HEK293 (cell line): ENCODE data around the gene DLG3.

Experiments
- CTCF ChIA-PET: fragments of 350-600 bp; formaldehyde crosslinking; extraction: SDS; loops from one replicate; lab custom pipeline; 2021; ENCODE audit warnings: antibody characterized with exemption; lab: Yijun Ruan, JAX
- POLR2A ChIA-PET: fragments of 300-600 bp; formaldehyde crosslinking; extraction: SDS; loops from one replicate; lab custom pipeline; 2020; ENCODE audit warnings: antibody characterized with exemption, inconsistent platforms; lab: Yijun Ruan, JAX
- H3K27ac ChIP-seq: fragments of 200-500 bp; sonication (Bioruptor generic); 2 replicates; pipeline ENCODE4 v1.5.1; 2014; ENCODE audit warnings: low read depth, low read length, control low read depth, inconsistent platforms; ENCODE audit errors: extremely low read depth
- H3K36me3 ChIP-seq, 2 experiments: fragments of 200-500 bp in 1 of 2; sonication (Bioruptor generic) in 1 of 2; 1 replicate in 1 of 2; 2 replicates in 1 of 2; pipeline ENCODE4 v1.5.1; 2014 to 2017; ENCODE audit warnings: inconsistent platforms in 2 of 2, low read length in 2 of 2; ENCODE audit not compliant: control insufficient read depth in 2 of 2, insufficient read depth in 1 of 2
- H3K4me1 ChIP-seq: fragments of 200-500 bp; sonication (Bioruptor generic); 2 replicates; pipeline ENCODE4 v1.5.1; 2014; ENCODE audit warnings: mild to moderate bottlenecking, low read length, inconsistent platforms; ENCODE audit not compliant: control insufficient read depth, insufficient read depth
- H3K4me3 ChIP-seq: 2 replicates; pipeline ENCODE4 v1.5.1; 2011; ENCODE audit warnings: low read depth, mild to moderate bottlenecking, control low read depth, low read length, moderate library complexity
- H3K9me3 ChIP-seq: fragments of 200-500 bp; sonication (Bioruptor generic); 2 replicates; pipeline ENCODE4 v1.5.1; 2014; ENCODE audit warnings: low read depth, low read length, inconsistent platforms; ENCODE audit not compliant: control insufficient read depth, insufficient read depth
- GLI4 ChIP-seq: fragments of 450-650 bp; formaldehyde crosslinking; IDR thresholded peaks from 2 replicates; pipeline ENCODE4 v1.5.1; 2016; ENCODE audit warnings: missing biosample characterization, missing genetic modification characterization
- GLIS1 ChIP-seq: fragments of 450-650 bp; formaldehyde crosslinking; IDR thresholded peaks from 2 replicates; pipeline ENCODE4 v1.5.1; 2016; ENCODE audit warnings: missing biosample characterization, missing genetic modification characterization
- KLF1 ChIP-seq: fragments of 450-650 bp; formaldehyde crosslinking; IDR thresholded peaks from 2 replicates; pipeline ENCODE4 v1.5.1; 2016; ENCODE audit warnings: missing biosample characterization, missing genetic modification characterization
- MYNN ChIP-seq: fragments of 450-650 bp; formaldehyde crosslinking; IDR thresholded peaks from 2 replicates; pipeline ENCODE4 v1.5.1; 2016; ENCODE audit warnings: missing biosample characterization, missing genetic modification characterization, borderline replicate concordance
- OVOL3 ChIP-seq: fragments of 450-650 bp; formaldehyde crosslinking; IDR thresholded peaks from 2 replicates; pipeline ENCODE4 v1.5.1; 2016; ENCODE audit warnings: missing biosample characterization, missing genetic modification characterization
- PRDM1 ChIP-seq: fragments of 450-650 bp; formaldehyde crosslinking; IDR thresholded peaks from 2 replicates; pipeline ENCODE4; 2016; ENCODE audit warnings: missing biosample characterization, missing genetic modification characterization
- TCF7L2 ChIP-seq: IDR thresholded peaks from 2 replicates; pipeline ENCODE4 v1.6.1; 2011; ENCODE audit warnings: low read depth, mild to moderate bottlenecking, inconsistent platforms, low read length, moderate library complexity, borderline replicate concordance
- YY2 ChIP-seq: fragments of 450-650 bp; formaldehyde crosslinking; IDR thresholded peaks from 2 replicates; pipeline ENCODE4 v1.5.1; 2016; ENCODE audit warnings: missing biosample characterization, missing genetic modification characterization
- ZBTB17 ChIP-seq: fragments of 450-650 bp; formaldehyde crosslinking; IDR thresholded peaks from 2 replicates; pipeline ENCODE4 v1.5.1; 2016; ENCODE audit warnings: missing biosample characterization, missing genetic modification characterization
- ZNF19 ChIP-seq: fragments of 450-650 bp; formaldehyde crosslinking; IDR thresholded peaks from 2 replicates; pipeline ENCODE4; 2016; ENCODE audit warnings: missing biosample characterization, missing genetic modification characterization, low read depth
- ZNF214 ChIP-seq: fragments of 450-650 bp; formaldehyde crosslinking; IDR thresholded peaks from 2 replicates; pipeline ENCODE4 v1.5.1; 2017; ENCODE audit warnings: missing biosample characterization, mild to moderate bottlenecking, missing genetic modification characterization, borderline replicate concordance
- ZNF248 ChIP-seq: fragments of 450-650 bp; formaldehyde crosslinking; IDR thresholded peaks from 2 replicates; pipeline ENCODE4 v1.5.1; 2017; ENCODE audit warnings: missing biosample characterization, missing genetic modification characterization
- ZNF341 ChIP-seq: fragments of 450-650 bp; formaldehyde crosslinking; IDR thresholded peaks from 2 replicates; pipeline ENCODE4; 2016; ENCODE audit warnings: low read depth, missing biosample characterization, missing genetic modification characterization
- ZNF555 ChIP-seq: fragments of 450-650 bp; formaldehyde crosslinking; conservative IDR thresholded peaks from 2 replicates; pipeline ENCODE4 v1.5.1; 2017; ENCODE audit warnings: missing biosample characterization, mild to moderate bottlenecking, missing genetic modification characterization, inconsistent platforms
- ZNF560 ChIP-seq: fragments of 450-650 bp; formaldehyde crosslinking; IDR thresholded peaks from 2 replicates; pipeline ENCODE4 v1.5.1; 2017; ENCODE audit warnings: missing biosample characterization, missing genetic modification characterization, borderline replicate concordance
- ZNF701 ChIP-seq: fragments of 450-650 bp; formaldehyde crosslinking; IDR thresholded peaks from 2 replicates; pipeline ENCODE4 v1.5.1; 2016; ENCODE audit warnings: missing biosample characterization, missing genetic modification characterization
- TF ChIP-seq, protein P1 (sequence below): fragments of 450-650 bp; formaldehyde crosslinking; IDR thresholded peaks from 2 replicates; pipeline ENCODE4 v1.5.1; 2016; ENCODE audit warnings: missing biosample characterization, missing genetic modification characterization, borderline replicate concordance
- TF ChIP-seq, protein P2 (sequence below): IDR thresholded peaks from 2 replicates; pipeline ENCODE4 v1.6.1; 2011; ENCODE audit warnings: mild to moderate bottlenecking, low read depth, low read length, borderline replicate concordance
- TF ChIP-seq, protein P3 (sequence below): fragments of 450-650 bp; formaldehyde crosslinking; IDR thresholded peaks from 2 replicates; pipeline ENCODE4 v1.5.1; 2017; ENCODE audit warnings: missing biosample characterization, missing genetic modification characterization
- TF ChIP-seq, protein P4 (sequence below): fragments of 450-650 bp; formaldehyde crosslinking; IDR thresholded peaks from 2 replicates; pipeline ENCODE4 v1.5.1; 2016; ENCODE audit warnings: missing biosample characterization, missing genetic modification characterization

DLG3 gene

DNA sequence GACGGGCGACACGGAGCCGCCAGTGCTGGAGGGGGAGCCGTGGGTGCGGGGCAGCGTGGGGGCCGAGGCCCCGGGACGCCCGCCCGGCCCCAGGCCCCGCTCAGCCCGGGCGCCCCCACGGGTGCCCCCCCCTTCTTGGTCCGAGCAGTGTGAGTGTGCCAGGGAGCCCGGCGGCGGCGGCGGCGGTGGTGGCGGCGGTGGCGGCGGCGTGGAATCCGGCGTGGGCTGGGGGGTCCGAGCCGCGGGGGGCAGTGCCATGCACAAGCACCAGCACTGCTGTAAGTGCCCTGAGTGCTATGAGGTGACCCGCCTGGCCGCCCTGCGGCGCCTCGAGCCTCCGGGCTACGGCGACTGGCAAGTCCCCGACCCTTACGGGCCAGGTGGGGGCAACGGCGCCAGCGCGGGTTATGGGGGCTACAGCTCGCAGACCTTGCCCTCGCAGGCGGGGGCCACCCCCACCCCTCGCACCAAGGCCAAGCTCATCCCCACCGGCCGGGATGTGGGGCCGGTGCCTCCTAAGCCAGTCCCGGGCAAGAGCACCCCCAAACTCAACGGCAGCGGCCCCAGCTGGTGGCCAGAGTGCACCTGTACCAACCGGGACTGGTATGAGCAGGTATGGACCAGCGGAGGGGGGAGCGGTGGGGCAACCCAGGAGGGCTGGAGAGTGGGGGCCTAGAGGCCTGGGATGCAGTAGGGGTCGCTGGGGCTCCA is 466 bp downstream of the DLG3 start:
- ChIA-PET POLR2A (no interaction called here), CTCF (no interaction called here)
- no peak overlapping the region for H3K4me3 ChIP-seq
- no peaks in the 10 kb centered on the region for H3K4me1 ChIP-seq
- no peak overlapping the region for H3K27ac ChIP-seq
- H3K9me3 ChIP-seq = no peaks in the 10 kb centered on the region
- TF ChIP-seq GLIS1 (tag by site-specific recombination) = peak; percentile 28
- peak; percentile 49; the same call in 1 of the 2 replicates for TF ChIP-seq ZNF560 (tag by site-specific recombination)
- TF ChIP-seq GLI4 = no peak
- TF ChIP-seq, protein P1, sequence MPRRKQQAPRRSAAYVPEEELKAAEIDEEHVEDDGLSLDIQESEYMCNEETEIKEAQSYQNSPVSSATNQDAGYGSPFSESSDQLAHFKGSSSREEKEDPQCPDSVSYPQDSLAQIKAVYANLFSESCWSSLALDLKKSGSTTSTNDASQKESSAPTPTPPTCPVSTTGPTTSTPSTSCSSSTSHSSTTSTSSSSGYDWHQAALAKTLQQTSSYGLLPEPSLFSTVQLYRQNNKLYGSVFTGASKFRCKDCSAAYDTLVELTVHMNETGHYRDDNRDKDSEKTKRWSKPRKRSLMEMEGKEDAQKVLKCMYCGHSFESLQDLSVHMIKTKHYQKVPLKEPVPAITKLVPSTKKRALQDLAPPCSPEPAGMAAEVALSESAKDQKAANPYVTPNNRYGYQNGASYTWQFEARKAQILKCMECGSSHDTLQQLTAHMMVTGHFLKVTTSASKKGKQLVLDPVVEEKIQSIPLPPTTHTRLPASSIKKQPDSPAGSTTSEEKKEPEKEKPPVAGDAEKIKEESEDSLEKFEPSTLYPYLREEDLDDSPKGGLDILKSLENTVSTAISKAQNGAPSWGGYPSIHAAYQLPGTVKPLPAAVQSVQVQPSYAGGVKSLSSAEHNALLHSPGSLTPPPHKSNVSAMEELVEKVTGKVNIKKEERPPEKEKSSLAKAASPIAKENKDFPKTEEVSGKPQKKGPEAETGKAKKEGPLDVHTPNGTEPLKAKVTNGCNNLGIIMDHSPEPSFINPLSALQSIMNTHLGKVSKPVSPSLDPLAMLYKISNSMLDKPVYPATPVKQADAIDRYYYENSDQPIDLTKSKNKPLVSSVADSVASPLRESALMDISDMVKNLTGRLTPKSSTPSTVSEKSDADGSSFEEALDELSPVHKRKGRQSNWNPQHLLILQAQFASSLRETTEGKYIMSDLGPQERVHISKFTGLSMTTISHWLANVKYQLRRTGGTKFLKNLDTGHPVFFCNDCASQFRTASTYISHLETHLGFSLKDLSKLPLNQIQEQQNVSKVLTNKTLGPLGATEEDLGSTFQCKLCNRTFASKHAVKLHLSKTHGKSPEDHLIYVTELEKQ = no peak
- no peaks in the 10 kb centered on the region for H3K36me3 ChIP-seq

DNA sequence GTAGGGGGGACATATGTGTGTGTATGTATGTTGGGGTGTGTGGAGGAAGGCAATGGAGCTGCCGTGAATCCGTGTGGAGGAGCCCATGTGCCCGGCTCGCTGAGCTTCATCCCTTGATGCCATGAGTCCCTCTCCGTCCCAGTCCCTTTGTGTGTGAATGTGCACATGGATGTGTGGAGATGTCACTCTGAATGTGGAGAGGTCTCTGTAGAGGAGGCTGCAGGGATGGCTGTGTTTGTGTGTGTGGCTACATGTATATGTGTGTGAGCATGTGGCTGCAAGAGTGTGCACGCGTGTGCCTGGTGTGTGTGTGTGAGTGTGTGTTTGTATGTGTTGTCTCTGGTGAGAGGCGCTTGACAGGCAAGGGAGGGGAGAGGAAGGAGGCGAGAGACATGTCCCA is 1.3 kb downstream of the DLG3 start:
- POLR2A ChIA-PET = no interaction called here
- no peak overlapping the region for H3K27ac ChIP-seq
- CTCF ChIA-PET = no interaction called here
- no peaks in the 10 kb centered on the region for H3K4me1 ChIP-seq
- no peaks in the 10 kb centered on the region for H3K9me3 ChIP-seq
- H3K36me3 ChIP-seq = no peaks in the 10 kb centered on the region
- TF ChIP-seq, protein P2, sequence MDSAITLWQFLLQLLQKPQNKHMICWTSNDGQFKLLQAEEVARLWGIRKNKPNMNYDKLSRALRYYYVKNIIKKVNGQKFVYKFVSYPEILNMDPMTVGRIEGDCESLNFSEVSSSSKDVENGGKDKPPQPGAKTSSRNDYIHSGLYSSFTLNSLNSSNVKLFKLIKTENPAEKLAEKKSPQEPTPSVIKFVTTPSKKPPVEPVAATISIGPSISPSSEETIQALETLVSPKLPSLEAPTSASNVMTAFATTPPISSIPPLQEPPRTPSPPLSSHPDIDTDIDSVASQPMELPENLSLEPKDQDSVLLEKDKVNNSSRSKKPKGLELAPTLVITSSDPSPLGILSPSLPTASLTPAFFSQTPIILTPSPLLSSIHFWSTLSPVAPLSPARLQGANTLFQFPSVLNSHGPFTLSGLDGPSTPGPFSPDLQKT = no peak
- TF ChIP-seq, protein P3, sequence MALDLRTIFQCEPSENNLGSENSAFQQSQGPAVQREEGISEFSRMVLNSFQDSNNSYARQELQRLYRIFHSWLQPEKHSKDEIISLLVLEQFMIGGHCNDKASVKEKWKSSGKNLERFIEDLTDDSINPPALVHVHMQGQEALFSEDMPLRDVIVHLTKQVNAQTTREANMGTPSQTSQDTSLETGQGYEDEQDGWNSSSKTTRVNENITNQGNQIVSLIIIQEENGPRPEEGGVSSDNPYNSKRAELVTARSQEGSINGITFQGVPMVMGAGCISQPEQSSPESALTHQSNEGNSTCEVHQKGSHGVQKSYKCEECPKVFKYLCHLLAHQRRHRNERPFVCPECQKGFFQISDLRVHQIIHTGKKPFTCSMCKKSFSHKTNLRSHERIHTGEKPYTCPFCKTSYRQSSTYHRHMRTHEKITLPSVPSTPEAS (tag by site-specific recombination) = peak; percentile 29; the same call in 1 of the 2 replicates
- TF ChIP-seq, all 188 proteins: peak for 1
- H3K4me3 ChIP-seq = no peak overlapping the region

DNA sequence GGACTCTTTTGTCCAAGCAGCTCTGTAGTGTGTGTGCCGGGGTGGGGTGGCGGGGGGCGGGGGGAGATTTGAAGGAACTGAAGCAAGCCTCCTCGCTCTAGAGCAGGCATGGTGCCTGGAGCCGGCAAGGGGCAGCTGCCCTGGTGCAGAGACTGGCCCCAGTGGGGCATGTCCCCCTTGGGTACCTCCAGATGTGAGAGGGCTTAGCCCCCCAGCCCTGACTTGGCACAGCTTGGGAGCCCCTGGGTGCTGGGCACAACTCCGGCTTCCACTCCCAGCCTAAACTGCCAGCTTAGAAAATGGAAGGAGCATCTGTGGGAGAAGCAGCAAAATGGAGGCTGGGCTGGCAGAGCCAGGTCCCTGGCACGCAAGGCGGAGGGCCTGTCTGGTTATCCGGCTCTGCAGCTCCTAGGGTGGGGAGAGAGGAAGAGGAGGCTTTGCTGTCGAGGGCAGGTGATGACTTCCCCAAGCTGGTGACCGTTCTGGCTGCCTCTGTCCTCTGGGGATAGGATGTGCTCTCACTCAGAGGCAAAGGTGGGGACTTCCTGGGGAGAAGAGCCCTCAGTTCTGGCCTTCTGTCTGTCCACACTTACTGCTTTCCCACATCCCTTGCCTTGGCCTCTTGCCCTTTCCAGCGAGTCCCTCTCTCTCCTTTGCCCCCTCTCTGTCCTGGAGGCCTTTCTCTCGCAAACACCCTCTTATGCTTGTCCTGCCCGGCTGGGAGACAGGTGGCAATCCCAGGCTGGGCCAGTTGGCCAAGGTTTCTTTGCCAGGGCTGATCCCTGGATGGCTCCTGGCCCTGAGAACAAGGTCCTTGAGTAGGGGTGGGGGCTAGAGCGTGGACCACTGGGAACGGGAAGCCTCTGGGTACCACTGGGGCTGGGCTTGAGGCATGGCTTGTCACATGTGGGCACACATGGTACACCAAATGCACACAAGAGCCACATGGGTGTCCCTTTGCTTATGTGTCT is 2.0 kb downstream of the DLG3 start:
- POLR2A ChIA-PET = no interaction called here
- H3K36me3 ChIP-seq = no peaks in the 10 kb centered on the region
- TF ChIP-seq, protein P4, sequence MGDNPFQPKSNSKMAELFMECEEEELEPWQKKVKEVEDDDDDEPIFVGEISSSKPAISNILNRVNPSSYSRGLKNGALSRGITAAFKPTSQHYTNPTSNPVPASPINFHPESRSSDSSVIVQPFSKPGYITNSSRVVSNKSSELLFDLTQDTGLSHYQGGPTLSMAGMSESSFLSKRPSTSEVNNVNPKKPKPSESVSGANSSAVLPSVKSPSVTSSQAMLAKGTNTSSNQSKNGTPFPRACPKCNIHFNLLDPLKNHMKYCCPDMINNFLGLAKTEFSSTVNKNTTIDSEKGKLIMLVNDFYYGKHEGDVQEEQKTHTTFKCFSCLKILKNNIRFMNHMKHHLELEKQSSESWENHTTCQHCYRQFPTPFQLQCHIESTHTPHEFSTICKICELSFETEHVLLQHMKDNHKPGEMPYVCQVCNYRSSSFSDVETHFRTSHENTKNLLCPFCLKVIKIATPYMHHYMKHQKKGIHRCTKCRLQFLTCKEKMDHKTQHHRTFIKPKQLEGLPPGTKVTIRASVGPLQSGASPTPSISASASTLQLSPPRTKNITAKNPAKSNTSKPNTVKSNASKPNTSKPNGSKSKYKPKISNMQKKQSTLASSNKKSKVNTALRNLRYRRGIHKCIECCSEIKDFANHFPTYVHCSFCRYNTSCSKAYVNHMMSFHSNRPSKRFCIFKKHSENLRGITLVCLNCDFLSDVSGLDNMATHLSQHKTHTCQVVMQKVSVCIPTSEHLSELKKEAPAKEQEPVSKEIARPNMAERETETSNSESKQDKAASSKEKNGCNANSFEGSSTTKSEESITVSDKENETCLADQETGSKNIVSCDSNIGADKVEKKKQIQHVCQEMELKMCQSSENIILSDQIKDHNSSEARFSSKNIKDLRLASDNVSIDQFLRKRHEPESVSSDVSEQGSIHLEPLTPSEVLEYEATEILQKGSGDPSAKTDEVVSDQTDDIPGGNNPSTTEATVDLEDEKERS (tag by site-specific recombination) = no peak
- TF ChIP-seq ZNF341 (no peak), GLIS1 (tag by site-specific recombination) (no peak), ZNF214 (tag by site-specific recombination) (no peak), ZNF248 (tag by site-specific recombination) (no peak), ZNF555 (tag by site-specific recombination) (no peak), YY2 (no peak), MYNN (no peak), ZNF19 (no peak), ZNF701 (tag by site-specific recombination) (no peak), ZBTB17 (tag by site-specific recombination) (no peak), PRDM1 (no peak), TCF7L2 (no peak), OVOL3 (tag by site-specific recombination) (no peak), KLF1 (tag by site-specific recombination) (no peak)
- CTCF ChIA-PET = no interaction called here
- H3K4me3 ChIP-seq = no peak overlapping the region
- H3K27ac ChIP-seq = no peak overlapping the region
- no peaks in the 10 kb centered on the region; the same call in 1 of the 2 replicates for H3K4me1 ChIP-seq
- no peaks in the 10 kb centered on the region for H3K9me3 ChIP-seq
